ENCODE measurements around the gene GDAP1L1. TPM values are rescaled to one million over a fixed set of nuclear protein-coding genes. Genes with fewer than 3 reads are reported as not detected.
A peak's percentile ranks its signal among the peaks of the same experiment; 100 is the strongest.

GDAP1L1 gene
- total RNA-seq, 2 experiments from 2014 or later, result 0.27 TPM; not detected in 1

DNA sequence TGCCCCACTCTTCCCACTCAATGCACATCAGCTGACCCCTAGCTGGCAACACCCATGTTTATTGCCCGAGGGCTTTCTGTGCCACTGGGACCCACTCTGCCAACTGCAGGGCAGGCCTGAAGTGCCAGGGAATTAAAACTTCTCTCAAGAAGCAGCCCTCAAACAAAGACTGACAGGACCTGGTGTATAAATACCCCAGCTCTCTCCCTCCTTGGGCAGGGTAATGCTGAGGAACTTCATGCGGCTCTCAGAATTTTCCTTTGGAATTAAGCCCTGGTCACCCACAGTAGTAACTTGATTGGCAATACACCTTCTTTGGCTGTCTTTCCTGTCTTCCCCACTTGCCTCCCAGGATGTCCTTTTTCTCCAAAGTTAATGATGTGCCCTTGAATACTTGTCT lies 5.3 kb upstream of the GDAP1L1 start:
- H4K20me1 ChIP-seq (ENCODE audit: insufficient read depth, low read length), result no peaks in the 10 kb centered on the region
- H3K4me2 ChIP-seq (ENCODE audit: low read length), result no peak overlapping the region
- ChIA-PET POLR2A (no interaction called here), CTCF (ENCODE audit: unreplicated experiment) (no interaction called here)
- H3K9me3 ChIP-seq (ENCODE audit: low read length), result no peaks in the 10 kb centered on the region
- TF ChIP-seq, protein P1, sequence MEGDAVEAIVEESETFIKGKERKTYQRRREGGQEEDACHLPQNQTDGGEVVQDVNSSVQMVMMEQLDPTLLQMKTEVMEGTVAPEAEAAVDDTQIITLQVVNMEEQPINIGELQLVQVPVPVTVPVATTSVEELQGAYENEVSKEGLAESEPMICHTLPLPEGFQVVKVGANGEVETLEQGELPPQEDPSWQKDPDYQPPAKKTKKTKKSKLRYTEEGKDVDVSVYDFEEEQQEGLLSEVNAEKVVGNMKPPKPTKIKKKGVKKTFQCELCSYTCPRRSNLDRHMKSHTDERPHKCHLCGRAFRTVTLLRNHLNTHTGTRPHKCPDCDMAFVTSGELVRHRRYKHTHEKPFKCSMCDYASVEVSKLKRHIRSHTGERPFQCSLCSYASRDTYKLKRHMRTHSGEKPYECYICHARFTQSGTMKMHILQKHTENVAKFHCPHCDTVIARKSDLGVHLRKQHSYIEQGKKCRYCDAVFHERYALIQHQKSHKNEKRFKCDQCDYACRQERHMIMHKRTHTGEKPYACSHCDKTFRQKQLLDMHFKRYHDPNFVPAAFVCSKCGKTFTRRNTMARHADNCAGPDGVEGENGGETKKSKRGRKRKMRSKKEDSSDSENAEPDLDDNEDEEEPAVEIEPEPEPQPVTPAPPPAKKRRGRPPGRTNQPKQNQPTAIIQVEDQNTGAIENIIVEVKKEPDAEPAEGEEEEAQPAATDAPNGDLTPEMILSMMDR (conservative IDR thresholded peaks at IDR 0.05; ENCODE audit: low read length), result no peak
- no peak for TF ChIP-seq EZH2phosphoT487 (IDR thresholded peaks at IDR 0.05; ENCODE audit: borderline replicate concordance, low read depth, low read length)
- no peak for DNase-seq (ENCODE audit: low spot score)
- no peaks in the 10 kb centered on the region for H3K79me2 ChIP-seq (ENCODE audit: insufficient read depth, low read depth, low read length)
- no peaks in the 10 kb centered on the region for H3K9me2 ChIP-seq (ENCODE audit: insufficient read depth, low read length)
- intact Hi-C loops (cut with micrococcal nuclease; ENCODE audit: unreplicated experiment), result no loop called here
- H3K4me3 ChIP-seq (ENCODE audit: low read depth, low read length, poor library complexity, severe bottlenecking), result no peak overlapping the region
- no peaks in the 10 kb centered on the region for H3K36me3 ChIP-seq (ENCODE audit: insufficient read depth, low read length)
- no peaks in the 10 kb centered on the region for H3K4me1 ChIP-seq (ENCODE audit: insufficient read depth, low read length, poor library complexity, severe bottlenecking)
- no peak overlapping the region for H2AFZ ChIP-seq (ENCODE audit: low read length)
- no TSS peak for BruUV-seq (replicated peaks)
- H3K27ac ChIP-seq (ENCODE audit: low read depth, low read length, poor library complexity, severe bottlenecking), result no peak overlapping the region

DNA sequence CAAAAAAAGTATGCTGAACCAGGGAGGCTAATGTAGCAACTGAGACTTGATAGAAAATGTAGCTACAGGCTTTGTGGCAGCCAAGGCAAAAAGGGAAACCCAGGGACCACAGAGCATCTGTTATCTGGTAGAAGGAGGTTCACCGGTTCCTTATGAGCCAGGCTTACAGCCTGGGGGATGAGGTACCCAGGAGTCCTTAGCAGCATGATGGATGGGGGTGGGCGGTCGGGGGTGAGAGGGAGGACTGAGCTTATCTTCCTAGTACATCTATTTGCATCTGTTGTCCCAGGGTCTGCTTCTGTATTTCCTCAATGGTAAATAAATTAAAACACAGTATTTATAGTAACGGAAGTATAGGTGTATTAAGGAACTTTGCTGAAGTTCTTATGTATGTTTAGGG lies 1.1 kb upstream of the GDAP1L1 start:
- ChIA-PET CTCF (ENCODE audit: unreplicated experiment) (no interaction called here), POLR2A (no interaction called here)
- no peak overlapping the region for H2AFZ ChIP-seq (ENCODE audit: low read length)
- TF ChIP-seq EZH2phosphoT487 (IDR thresholded peaks at IDR 0.05; ENCODE audit: borderline replicate concordance, low read depth, low read length), result no peak
- TF ChIP-seq, protein P1 (conservative IDR thresholded peaks at IDR 0.05; ENCODE audit: low read length), result no peak
- H4K20me1 ChIP-seq (ENCODE audit: insufficient read depth, low read length), result no peaks in the 10 kb centered on the region
- H3K9me2 ChIP-seq (ENCODE audit: insufficient read depth, low read length), result no peaks in the 10 kb centered on the region
- intact Hi-C loops (cut with micrococcal nuclease; ENCODE audit: unreplicated experiment), result no loop called here
- DNase-seq (ENCODE audit: low spot score), result no peak
- H3K4me1 ChIP-seq (ENCODE audit: insufficient read depth, low read length, poor library complexity, severe bottlenecking), result no peaks in the 10 kb centered on the region
- no peaks in the 10 kb centered on the region for H3K36me3 ChIP-seq (ENCODE audit: insufficient read depth, low read length)
- BruUV-seq (replicated peaks), result no TSS peak
- no peaks in the 10 kb centered on the region for H3K9me3 ChIP-seq (ENCODE audit: low read length)
- no peak overlapping the region for H3K4me2 ChIP-seq (ENCODE audit: low read length)
- no peaks in the 10 kb centered on the region for H3K79me2 ChIP-seq (ENCODE audit: insufficient read depth, low read depth, low read length)
- no peak overlapping the region for H3K27ac ChIP-seq (ENCODE audit: low read depth, low read length, poor library complexity, severe bottlenecking)
- H3K4me3 ChIP-seq (ENCODE audit: low read depth, low read length, poor library complexity, severe bottlenecking), result no peak overlapping the region

DNA sequence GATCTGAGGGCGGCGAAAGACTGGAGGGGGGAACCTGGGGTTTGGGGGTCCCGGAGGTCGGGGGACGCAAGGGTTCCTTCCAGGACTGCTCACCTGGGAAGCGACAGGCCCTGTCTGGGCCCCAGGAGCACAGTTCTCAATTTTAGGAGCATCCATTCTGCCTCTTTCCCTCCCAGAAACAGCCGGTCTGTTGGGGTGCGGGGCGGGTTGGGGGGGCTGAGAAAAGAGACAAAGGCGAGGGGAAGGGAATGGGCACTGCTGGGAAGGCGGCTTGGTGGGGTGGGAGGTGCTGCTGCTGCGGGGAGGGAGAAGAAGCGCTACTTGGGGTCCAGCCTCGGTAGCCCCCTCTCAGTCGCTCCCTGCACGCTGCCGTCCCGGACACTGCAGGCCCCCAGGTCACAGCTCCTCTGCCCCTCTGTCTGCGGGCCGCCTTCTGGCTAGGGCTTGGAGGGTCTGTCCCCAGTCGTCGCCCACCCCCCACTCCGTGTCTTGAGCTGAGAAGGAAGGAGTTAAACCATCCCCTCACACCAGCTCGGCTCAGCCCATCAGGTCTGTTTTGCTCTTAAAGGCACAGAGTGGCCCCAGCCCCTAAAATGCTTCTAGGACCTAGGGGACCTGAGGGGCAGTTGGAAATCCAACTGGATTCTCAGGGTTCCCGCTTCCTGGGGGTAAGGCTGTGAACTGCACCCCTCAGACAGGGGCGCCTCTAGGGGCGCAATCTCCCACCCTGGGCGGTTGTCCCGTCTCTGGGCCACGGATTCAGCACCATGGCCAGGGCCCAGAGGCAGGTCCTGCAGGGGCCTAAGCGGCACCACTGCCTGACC lies 690 bp downstream of the GDAP1L1 start:
- TF ChIP-seq EZH2phosphoT487 (IDR thresholded peaks at IDR 0.05; ENCODE audit: borderline replicate concordance, low read depth, low read length), result no peak
- TF ChIP-seq, protein P1 (conservative IDR thresholded peaks at IDR 0.05; ENCODE audit: low read length), result 0 out of 2 replicates have a peak, but pooled peaks have one; percentile 14
- no peaks in the 10 kb centered on the region for H4K20me1 ChIP-seq (ENCODE audit: insufficient read depth, low read length)
- H3K9me3 ChIP-seq (ENCODE audit: low read length), result no peaks in the 10 kb centered on the region
- intact Hi-C loops (cut with micrococcal nuclease; ENCODE audit: unreplicated experiment), result no loop called here
- no peak overlapping the region for H2AFZ ChIP-seq (ENCODE audit: low read length)
- H3K4me1 ChIP-seq (ENCODE audit: insufficient read depth, low read length, poor library complexity, severe bottlenecking), result no peaks in the 10 kb centered on the region
- H3K36me3 ChIP-seq (ENCODE audit: insufficient read depth, low read length), result no peaks in the 10 kb centered on the region
- POLR2A ChIA-PET, result interaction anchor here (0.9 kb wide), 1 partner anchor 1546 kb away, joined by 4 read pairs; no protein-coding TSS in a partner anchor
- no peaks in the 10 kb centered on the region for H3K9me2 ChIP-seq (ENCODE audit: insufficient read depth, low read length)
- H3K4me2 ChIP-seq (ENCODE audit: low read length), result no peak overlapping the region
- H3K27ac ChIP-seq (ENCODE audit: low read depth, low read length, poor library complexity, severe bottlenecking), result no peak overlapping the region
- no TSS peak for BruUV-seq (replicated peaks)
- CTCF ChIA-PET (ENCODE audit: unreplicated experiment), result no interaction called here
- H3K4me3 ChIP-seq (ENCODE audit: low read depth, low read length, poor library complexity, severe bottlenecking), result no peak overlapping the region
- DNase-seq (ENCODE audit: low spot score), result no peak
- no peaks in the 10 kb centered on the region for H3K79me2 ChIP-seq (ENCODE audit: insufficient read depth, low read depth, low read length)
